ENCODE measurements around the gene MYO18B. TPM values are rescaled to one million over a fixed set of nuclear protein-coding genes. Genes with fewer than 3 reads are reported as not detected.
"Not testable (repeated sequence)": the region's sequence is repeated elsewhere in the genome, so short reads cannot be mapped to it uniquely, and the experiment has no call there.

The MYO18B gene
- total RNA-seq, 1 donor from 2014 or later: 1.9 TPM

GRCh38 chr22:25970999-25971811 lies 229.2 kb downstream of the MYO18B start:
- intact Hi-C loops (cut with micrococcal nuclease): no loop called here

- intact Hi-C loops (cut with micrococcal nuclease): no loop called here
Measured at GRCh38 chr22:25972397-25972796, 230.4 kb downstream of the MYO18B start.

- intact Hi-C loops (cut with micrococcal nuclease): no loop called here
Measured at GRCh38 chr22:25976356-25976755, 234.4 kb downstream of the MYO18B start.

- intact Hi-C loops (cut with micrococcal nuclease): no loop called here
Measured at GRCh38 chr22:25979968-25980367, 238.0 kb downstream of the MYO18B start.

GRCh38 chr22:25984911-25985310 lies 242.9 kb downstream of the MYO18B start:
- intact Hi-C loops (cut with micrococcal nuclease): not testable (repeated sequence)

GRCh38 chr22:25987948-25988347 lies 246.0 kb downstream of the MYO18B start:
- intact Hi-C loops (cut with micrococcal nuclease): no loop called here

- intact Hi-C loops (cut with micrococcal nuclease): no loop called here
Measured at GRCh38 chr22:25990940-25991339, 249.0 kb downstream of the MYO18B start.

GRCh38 chr22:25992331-25992730 lies 250.3 kb downstream of the MYO18B start:
- intact Hi-C loops (cut with micrococcal nuclease): no loop called here

- intact Hi-C loops (cut with micrococcal nuclease): no loop called here
Measured at GRCh38 chr22:25996669-25997068, 254.7 kb downstream of the MYO18B start.

- intact Hi-C loops (cut with micrococcal nuclease): no loop called here
Measured at GRCh38 chr22:25997886-25998775, 256.1 kb downstream of the MYO18B start.

GRCh38 chr22:26002456-26002855 lies 260.5 kb downstream of the MYO18B start:
- intact Hi-C loops (cut with micrococcal nuclease): no loop called here

GRCh38 chr22:26004477-26004876 lies 262.5 kb downstream of the MYO18B start:
- intact Hi-C loops (cut with micrococcal nuclease): no loop called here

- intact Hi-C loops (cut with micrococcal nuclease): no loop called here
Measured at GRCh38 chr22:26008587-26008986, 266.6 kb downstream of the MYO18B start.

- intact Hi-C loops (cut with micrococcal nuclease): no loop called here
Measured at GRCh38 chr22:26016916-26017315, 274.9 kb downstream of the MYO18B start.

- intact Hi-C loops (cut with micrococcal nuclease): no loop called here
Measured at GRCh38 chr22:26017932-26018331, 275.9 kb downstream of the MYO18B start.

GRCh38 chr22:26019596-26019995 lies 277.6 kb downstream of the MYO18B start:
- intact Hi-C loops (cut with micrococcal nuclease): no loop called here

GRCh38 chr22:26021516-26021915 lies 279.5 kb downstream of the MYO18B start:
- intact Hi-C loops (cut with micrococcal nuclease): no loop called here

GRCh38 chr22:26023104-26023775 lies 281.3 kb downstream of the MYO18B start:
- intact Hi-C loops (cut with micrococcal nuclease): no loop called here

GRCh38 chr22:26025626-26026025 lies 283.6 kb downstream of the MYO18B start:
- intact Hi-C loops (cut with micrococcal nuclease): no loop called here

GRCh38 chr22:26027341-26027740 lies 285.4 kb downstream of the MYO18B start:
- intact Hi-C loops (cut with micrococcal nuclease): no loop called here

GRCh38 chr22:26031641-26032040 lies 289.7 kb downstream of the MYO18B start:
- intact Hi-C loops (cut with micrococcal nuclease): no loop called here

GRCh38 chr22:26033071-26033470 lies 291.1 kb downstream of the MYO18B start:
- intact Hi-C loops (cut with micrococcal nuclease): no loop called here
